Retinal pigment epithelial cell (primary cell): ENCODE measurements around the gene WIPF3.

Source experiments
- DNase-seq: peaks from one replicate; pipeline ENCODE4 v3.0.0-alpha.2; 2010; ENCODE audit warnings: low read depth
- H3K4me3 ChIP-seq: 2 replicates; pipeline ENCODE4 v1.5.1; 2011; ENCODE audit warnings: mild to moderate bottlenecking, low read length, control low read depth, moderate library complexity
- TF ChIP-seq, protein P1 (sequence below): conservative IDR thresholded peaks from 2 replicates; pipeline ENCODE4 v1.5.1; 2011; ENCODE audit warnings: low read depth, low read length, control low read depth, inconsistent platforms

The WIPF3 gene

DNA sequence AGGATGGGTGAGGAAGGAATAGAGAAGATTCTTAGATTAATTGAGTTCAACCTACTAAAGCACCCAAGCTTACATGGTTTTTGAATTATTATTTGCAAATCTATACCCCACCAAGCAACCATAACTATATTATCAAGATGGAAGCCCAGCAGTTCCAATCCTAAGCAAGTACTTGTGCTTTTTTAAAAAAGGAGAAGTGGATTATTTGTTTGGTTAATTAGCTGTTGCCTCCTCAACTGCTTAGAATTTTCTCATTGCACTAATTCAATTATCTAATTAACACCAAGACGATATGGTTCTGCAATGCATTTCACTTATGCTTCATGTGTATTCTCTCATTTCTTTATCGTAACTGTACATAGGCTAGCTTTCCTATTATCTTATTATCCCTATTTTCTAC, 27.3 kb upstream of the WIPF3 start:
- DNase-seq = no peak
- no peak overlapping the region for H3K4me3 ChIP-seq
- TF ChIP-seq, protein P1, sequence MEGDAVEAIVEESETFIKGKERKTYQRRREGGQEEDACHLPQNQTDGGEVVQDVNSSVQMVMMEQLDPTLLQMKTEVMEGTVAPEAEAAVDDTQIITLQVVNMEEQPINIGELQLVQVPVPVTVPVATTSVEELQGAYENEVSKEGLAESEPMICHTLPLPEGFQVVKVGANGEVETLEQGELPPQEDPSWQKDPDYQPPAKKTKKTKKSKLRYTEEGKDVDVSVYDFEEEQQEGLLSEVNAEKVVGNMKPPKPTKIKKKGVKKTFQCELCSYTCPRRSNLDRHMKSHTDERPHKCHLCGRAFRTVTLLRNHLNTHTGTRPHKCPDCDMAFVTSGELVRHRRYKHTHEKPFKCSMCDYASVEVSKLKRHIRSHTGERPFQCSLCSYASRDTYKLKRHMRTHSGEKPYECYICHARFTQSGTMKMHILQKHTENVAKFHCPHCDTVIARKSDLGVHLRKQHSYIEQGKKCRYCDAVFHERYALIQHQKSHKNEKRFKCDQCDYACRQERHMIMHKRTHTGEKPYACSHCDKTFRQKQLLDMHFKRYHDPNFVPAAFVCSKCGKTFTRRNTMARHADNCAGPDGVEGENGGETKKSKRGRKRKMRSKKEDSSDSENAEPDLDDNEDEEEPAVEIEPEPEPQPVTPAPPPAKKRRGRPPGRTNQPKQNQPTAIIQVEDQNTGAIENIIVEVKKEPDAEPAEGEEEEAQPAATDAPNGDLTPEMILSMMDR = no peak

DNA sequence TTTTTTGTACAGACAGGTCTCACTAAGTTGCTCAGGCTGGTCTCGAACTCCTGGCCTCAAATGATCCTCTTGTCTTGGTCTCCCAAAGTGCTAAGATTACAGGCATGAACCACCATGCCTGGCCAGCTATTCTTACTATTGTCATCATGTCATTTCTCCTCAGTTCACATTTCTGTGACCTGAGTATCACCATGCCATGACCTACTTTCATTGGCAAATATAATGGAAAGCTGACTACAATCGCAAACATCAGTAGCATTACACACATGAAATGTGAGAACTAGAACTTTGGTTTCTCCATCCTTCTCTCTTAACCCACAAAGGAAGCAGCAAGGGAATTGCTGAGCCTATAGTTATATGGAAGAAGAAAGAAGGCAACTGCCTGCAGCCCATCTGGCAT, 26.0 kb upstream of the WIPF3 start:
- H3K4me3 ChIP-seq = no peak overlapping the region
- TF ChIP-seq, protein P1 = no peak
- no peak for DNase-seq

DNA sequence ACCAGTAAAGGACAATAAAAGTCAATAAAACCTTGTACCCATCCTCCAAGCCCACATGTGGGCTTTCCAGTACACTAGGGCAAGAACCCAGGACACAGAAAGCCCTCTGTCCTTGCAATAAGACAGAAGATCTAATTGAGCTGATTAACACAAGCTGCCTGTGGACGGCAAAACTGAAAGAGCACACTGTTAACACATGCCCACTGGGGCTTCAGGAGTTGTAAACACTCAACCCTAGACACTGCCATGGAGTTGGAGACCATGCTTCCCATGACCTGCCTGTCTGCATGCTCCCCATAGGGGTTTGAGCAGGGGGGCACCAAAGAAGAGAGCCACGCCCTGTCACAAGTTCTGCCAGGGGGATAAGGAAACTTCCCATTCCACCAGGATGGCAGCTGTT, 22.6 kb upstream of the WIPF3 start:
- DNase-seq = no peak
- TF ChIP-seq, protein P1 = no peak
- H3K4me3 ChIP-seq = no peak overlapping the region

DNA sequence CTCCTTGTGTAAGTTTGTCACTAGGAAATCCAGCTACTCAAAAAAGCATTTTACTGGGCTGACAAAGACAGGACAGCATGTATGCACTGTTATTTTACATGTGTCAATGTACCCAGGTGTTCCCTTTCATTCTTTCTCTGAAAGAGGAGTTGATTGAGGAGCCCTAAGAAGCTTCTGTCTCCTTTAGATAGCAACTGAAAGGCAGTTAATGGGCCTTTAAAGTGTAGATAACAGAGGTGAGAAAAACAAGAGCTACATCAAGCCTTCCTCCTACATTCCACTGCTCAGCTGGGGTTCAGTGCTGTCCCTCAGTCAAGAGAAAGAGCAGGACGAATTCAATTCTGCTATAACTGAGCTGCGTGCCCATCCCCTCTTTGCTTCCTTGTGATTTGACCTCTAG, 12.8 kb upstream of the WIPF3 start:
- no peak overlapping the region for H3K4me3 ChIP-seq
- TF ChIP-seq, protein P1 = no peak
- DNase-seq = no peak

DNA sequence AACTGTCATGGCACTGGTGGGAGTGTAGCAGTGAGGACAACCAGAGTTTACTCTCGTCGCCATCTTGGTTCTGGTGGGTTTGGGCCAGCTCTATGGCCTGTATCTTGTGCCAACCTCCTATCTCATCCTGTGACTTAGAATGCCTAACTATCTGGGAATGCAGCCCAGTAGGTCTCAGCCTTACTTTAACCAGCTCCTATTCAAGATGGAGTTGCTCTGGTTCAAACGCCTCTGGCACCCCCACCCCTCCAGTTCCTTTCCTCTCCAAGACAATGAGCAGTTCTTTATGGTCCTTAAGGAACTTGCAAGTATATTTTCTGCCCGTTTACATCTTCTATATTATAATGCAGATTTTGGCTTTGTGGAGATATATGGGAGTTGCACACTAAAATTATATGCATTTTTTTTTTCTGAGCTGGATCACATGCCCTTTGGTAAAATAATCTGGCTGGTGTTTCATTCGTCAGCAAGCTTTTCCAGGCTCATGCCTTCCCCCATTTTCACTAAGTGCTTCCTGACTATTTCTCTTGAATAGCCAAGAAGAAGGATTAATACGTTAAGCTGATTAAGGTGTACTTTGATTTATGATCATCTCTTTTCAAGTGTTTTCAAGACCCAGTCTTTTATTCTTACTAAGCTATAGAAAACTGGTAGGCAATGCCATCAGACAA, 11.2 kb upstream of the WIPF3 start:
- TF ChIP-seq, protein P1 = no peak
- peak; percentile 62 for DNase-seq
- no peak overlapping the region for H3K4me3 ChIP-seq

DNA sequence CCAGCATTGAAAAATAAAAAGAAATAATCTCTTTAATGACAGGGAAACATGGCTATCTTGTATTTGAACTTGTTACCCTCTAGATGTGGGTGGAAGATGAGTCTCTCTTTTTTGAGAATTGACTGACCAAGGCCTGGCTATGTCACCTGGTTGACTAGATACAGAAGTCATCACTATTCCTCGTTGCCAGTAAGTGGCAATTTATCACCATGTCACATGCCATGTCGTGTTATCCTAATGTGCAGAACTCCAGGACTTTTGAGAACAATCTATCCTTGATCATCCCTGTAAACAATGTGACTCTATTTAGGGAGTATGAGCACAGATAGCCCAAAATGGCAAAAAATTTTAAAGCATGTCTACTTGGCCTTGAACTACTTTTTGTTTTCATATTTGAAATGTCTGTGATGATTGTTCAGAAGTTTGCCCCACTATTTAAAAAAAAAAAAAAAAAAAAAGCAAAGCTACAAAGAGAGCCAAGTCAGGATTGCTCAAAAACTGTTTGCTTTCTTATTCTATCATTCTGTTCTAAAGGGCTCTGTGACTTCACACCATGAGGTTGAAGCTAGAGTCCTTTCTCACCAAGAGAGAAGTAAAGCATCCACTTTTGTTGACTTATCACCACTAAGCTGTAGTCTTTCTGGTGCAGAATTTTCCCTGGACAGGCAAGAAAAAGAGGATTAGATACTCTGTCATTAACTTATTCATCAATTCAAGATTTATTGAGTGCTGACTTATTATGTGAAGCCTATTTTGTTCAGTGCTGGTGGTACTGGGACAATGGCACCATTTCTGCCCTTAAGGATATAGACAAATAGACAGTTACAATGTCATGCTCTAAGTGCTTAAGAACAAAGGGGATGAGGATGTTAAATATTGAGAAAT, 10.4 kb upstream of the WIPF3 start:
- H3K4me3 ChIP-seq = no peak overlapping the region
- DNase-seq = no peak
- TF ChIP-seq, protein P1 = no peak
